Loucy (cell line): ENCODE results near the gene FGGY.

Experiments
- H2AFZ ChIP-seq: fragments of 200-600 bp; sonication (generic); 2 replicates; pipeline ENCODE4 v1.6.0; 2016; ENCODE audit warnings: antibody characterized with exemption, mild to moderate bottlenecking, low read length, moderate library complexity
- H3F3A ChIP-seq: fragments of 200-600 bp; 2 replicates; pipeline ENCODE4 v1.6.0; 2016; ENCODE audit warnings: antibody characterized with exemption, low read depth, mild to moderate bottlenecking
- H3K27me3 ChIP-seq: fragments of 200-600 bp; sonication (generic); 2 replicates; pipeline ENCODE4 v1.6.1; 2014; ENCODE audit warnings: low read length, mild to moderate bottlenecking; ENCODE audit not compliant: insufficient read depth, poor library complexity, severe bottlenecking
- H3K36me3 ChIP-seq: fragments of 200-600 bp; sonication (generic); 2 replicates; pipeline ENCODE4 v1.6.1; 2016; ENCODE audit warnings: low read length; ENCODE audit not compliant: insufficient read depth
- H3K4me1 ChIP-seq: fragments of 200-600 bp; sonication (generic); 2 replicates; pipeline ENCODE4 v1.5.1; 2014; ENCODE audit warnings: low read length, mild to moderate bottlenecking; ENCODE audit not compliant: insufficient read depth, poor library complexity, severe bottlenecking
- H3K4me2 ChIP-seq: fragments of 200-600 bp; sonication (generic); 2 replicates; pipeline ENCODE4 v1.6.0; 2014; ENCODE audit warnings: antibody characterized with exemption, low read length, low read depth, mild to moderate bottlenecking; ENCODE audit not compliant: poor library complexity, severe bottlenecking
- H3K4me3 ChIP-seq: fragments of 200-600 bp; sonication (generic); 2 replicates; pipeline ENCODE4 v1.5.1; 2014; ENCODE audit warnings: low read length, mild to moderate bottlenecking, mixed read lengths; ENCODE audit not compliant: poor library complexity, severe bottlenecking
- H3K79me2 ChIP-seq: fragments of 200-600 bp; sonication (generic); 2 replicates; pipeline ENCODE4 v1.6.1; 2014; ENCODE audit warnings: low read length; ENCODE audit not compliant: insufficient read depth
- H3K9ac ChIP-seq: fragments of 200-600 bp; sonication (generic); 2 replicates; pipeline ENCODE4 v1.6.0; 2014; ENCODE audit warnings: mild to moderate bottlenecking, low read depth, low read length, moderate library complexity; ENCODE audit not compliant: poor library complexity, severe bottlenecking
- H3K9me2 ChIP-seq: fragments of 200-600 bp; sonication (generic); replicated peaks from 2 replicates; pipeline ENCODE4 v1.6.1; 2016; ENCODE audit warnings: low read depth, low read length, mixed read lengths
- H3K9me3 ChIP-seq: fragments of 200-600 bp; sonication (generic); 2 replicates; pipeline ENCODE4 v1.6.1; 2014; ENCODE audit warnings: mild to moderate bottlenecking, antibody characterized with exemption, low read length, low read depth; ENCODE audit not compliant: insufficient read depth
- H4K20me1 ChIP-seq: fragments of 200-600 bp; sonication (generic); 2 replicates; pipeline ENCODE4 v1.6.0; 2014; ENCODE audit warnings: antibody characterized with exemption, low read length, mild to moderate bottlenecking; ENCODE audit not compliant: insufficient read depth, poor library complexity, severe bottlenecking
- CTCF ChIP-seq: fragments of 200-600 bp; sonication (generic); conservative IDR thresholded peaks from 2 replicates; pipeline ENCODE4 v1.5.1; 2014; ENCODE audit warnings: mild to moderate bottlenecking, antibody characterized with exemption, low read length
- EZH2phosphoT487 ChIP-seq: fragments of 200-600 bp; IDR thresholded peaks from 2 replicates; pipeline ENCODE4 v1.6.1; 2018; ENCODE audit warnings: antibody characterized with exemption, mild to moderate bottlenecking, moderate library complexity, borderline replicate concordance

The FGGY gene

GRCh38 chr1:59596956-59597355, 300.1 kb downstream of the FGGY start:
- Histone ChIP-seq H3K79me2 (no peaks in the 10 kb centered on the region), H3K9ac (no peak overlapping the region), H2AFZ (no peak overlapping the region), H3F3A (no peaks in the 10 kb centered on the region), H3K4me2 (no peak overlapping the region), H3K4me3 (no peak overlapping the region), H4K20me1 (no peaks in the 10 kb centered on the region), H3K9me2 (no peaks in the 10 kb centered on the region), H3K4me1 (peaks cover 13% of the 10 kb centered on the region), H3K27me3 (no peaks in the 10 kb centered on the region), H3K9me3 (no peaks in the 10 kb centered on the region), H3K36me3 (no peaks in the 10 kb centered on the region)
- no peak for TF ChIP-seq EZH2phosphoT487

GRCh38 chr1:59597420-59598119, 300.7 kb downstream of the FGGY start:
- Histone ChIP-seq H3K4me3 (no peak overlapping the region), H3K36me3 (no peaks in the 10 kb centered on the region), H3K9me2 (no peaks in the 10 kb centered on the region), H3F3A (no peaks in the 10 kb centered on the region), H3K27me3 (no peaks in the 10 kb centered on the region), H3K4me2 (no peak overlapping the region), H4K20me1 (no peaks in the 10 kb centered on the region), H3K9ac (no peak overlapping the region), H3K9me3 (no peaks in the 10 kb centered on the region), H2AFZ (no peak overlapping the region), H3K79me2 (no peaks in the 10 kb centered on the region), H3K4me1 (peaks cover 13% of the 10 kb centered on the region)
- TF ChIP-seq EZH2phosphoT487 = no peak
- TF ChIP-seq CTCF = no peak

GRCh38 chr1:59598120-59598440, 301.2 kb downstream of the FGGY start:
- no peak for TF ChIP-seq CTCF
- no peak for TF ChIP-seq EZH2phosphoT487
- no peak overlapping the region for H3K9ac ChIP-seq
- H3K4me1 ChIP-seq = peaks cover 13% of the 10 kb centered on the region
- no peak overlapping the region for H3K4me2 ChIP-seq
- no peaks in the 10 kb centered on the region for H3K9me2 ChIP-seq
- H3K36me3 ChIP-seq = no peaks in the 10 kb centered on the region
- no peak overlapping the region for H3K4me3 ChIP-seq
- no peaks in the 10 kb centered on the region for H3K9me3 ChIP-seq
- no peaks in the 10 kb centered on the region for H3K27me3 ChIP-seq
- no peaks in the 10 kb centered on the region for H4K20me1 ChIP-seq
- H3K79me2 ChIP-seq = no peaks in the 10 kb centered on the region
- H2AFZ ChIP-seq = no peak overlapping the region
- H3F3A ChIP-seq = no peaks in the 10 kb centered on the region

- Histone ChIP-seq H3K79me2 (no peaks in the 10 kb centered on the region), H3K9ac (no peak overlapping the region), H3K9me2 (no peaks in the 10 kb centered on the region), H2AFZ (no peak overlapping the region), H4K20me1 (no peaks in the 10 kb centered on the region), H3K36me3 (no peaks in the 10 kb centered on the region), H3K4me2 (no peak overlapping the region), H3K4me3 (no peak overlapping the region), H3K27me3 (no peaks in the 10 kb centered on the region), H3K4me1 (peaks cover 4% of the 10 kb centered on the region), H3F3A (no peaks in the 10 kb centered on the region), H3K9me3 (no peaks in the 10 kb centered on the region)
- TF ChIP-seq CTCF (no peak), EZH2phosphoT487 (no peak)
Observed at GRCh38 chr1:59601041-59601441, 304.1 kb downstream of the FGGY start.
